H9 (cell line): ENCODE results near the gene CTRB2. TPM values are rescaled to one million over a fixed set of nuclear protein-coding genes. Genes with fewer than 3 reads are reported as not detected.

ENCODE experiments used
- DNase-seq: peaks from one replicate; pipeline ENCODE4 v3.0.0-alpha.2; 2017
- H2AFZ ChIP-seq: one replicate; pipeline ENCODE4 v1.6.1; 2013; ENCODE audit warnings: mild to moderate bottlenecking, low read length, control low read depth, moderate library complexity
- H2AK5ac ChIP-seq: 2 replicates; pipeline ENCODE4 v1.6.1; 2013; ENCODE audit warnings: low read length, control low read depth, mixed read lengths; ENCODE audit not compliant: insufficient read length
- H2BK120ac ChIP-seq: one replicate; pipeline ENCODE4 v1.6.1; 2013; ENCODE audit warnings: low read depth, mild to moderate bottlenecking, low read length, control low read depth, inconsistent platforms; ENCODE audit not compliant: poor library complexity, severe bottlenecking
- H2BK12ac ChIP-seq: 2 replicates; pipeline ENCODE4 v1.6.1; 2013; ENCODE audit warnings: low read length, control low read depth, mixed read lengths, low read depth; ENCODE audit not compliant: insufficient read length
- H2BK15ac ChIP-seq: 2 replicates; pipeline ENCODE4 v1.6.1; 2013; ENCODE audit warnings: low read depth, low read length, control low read depth
- H2BK20ac ChIP-seq: one replicate; pipeline ENCODE4 v1.6.1; 2013; ENCODE audit warnings: low read depth, mild to moderate bottlenecking, low read length, control low read depth, inconsistent platforms; ENCODE audit not compliant: poor library complexity, severe bottlenecking
- H2BK5ac ChIP-seq: 2 replicates; pipeline ENCODE4 v1.6.1; 2013; ENCODE audit warnings: low read length, control low read depth, mixed read lengths; ENCODE audit not compliant: insufficient read length
- H3K14ac ChIP-seq: 2 replicates; pipeline ENCODE4 v1.6.1; 2013; ENCODE audit warnings: low read length, control low read depth; ENCODE audit not compliant: insufficient read depth
- H3K18ac ChIP-seq: 2 replicates; pipeline ENCODE4 v1.6.1; 2013; ENCODE audit warnings: low read depth, mild to moderate bottlenecking, mixed read lengths, low read length, control low read depth; ENCODE audit not compliant: insufficient read length
- H3K23ac ChIP-seq: 2 replicates; pipeline ENCODE4 v1.6.1; 2013; ENCODE audit warnings: low read length, control low read depth, mixed read lengths, low read depth; ENCODE audit not compliant: insufficient read length
- H3K23me2 ChIP-seq: 2 replicates; pipeline ENCODE4 v1.6.1; 2013; ENCODE audit warnings: low read depth, mild to moderate bottlenecking, mixed read lengths, low read length, control low read depth; ENCODE audit not compliant: insufficient read length, poor library complexity, severe bottlenecking
- H3K27ac ChIP-seq: 2 replicates; pipeline ENCODE4 v1.5.1; 2013; ENCODE audit warnings: low read length, control low read depth, mixed read lengths, low read depth; ENCODE audit not compliant: insufficient read length
- H3K27me3 ChIP-seq: 2 replicates; pipeline ENCODE4 v1.6.1; 2013; ENCODE audit warnings: low read length, control low read depth, inconsistent platforms; ENCODE audit not compliant: insufficient read depth
- H3K4ac ChIP-seq: 2 replicates; pipeline ENCODE4 v1.6.1; 2013; ENCODE audit warnings: low read depth, mild to moderate bottlenecking, control low read depth, inconsistent platforms, low read length, moderate library complexity
- H3K4me1 ChIP-seq: 2 replicates; pipeline ENCODE4 v1.6.1; 2013; ENCODE audit warnings: low read length, control low read depth, inconsistent platforms; ENCODE audit not compliant: insufficient read depth
- H3K4me2 ChIP-seq: 2 replicates; pipeline ENCODE4 v1.6.1; 2013; ENCODE audit warnings: low read length, control low read depth, mixed read lengths; ENCODE audit not compliant: insufficient read length, insufficient read depth
- H3K56ac ChIP-seq: 2 replicates; pipeline ENCODE4 v1.6.1; 2013; ENCODE audit warnings: low read depth, mild to moderate bottlenecking, mixed read lengths, low read length, control low read depth; ENCODE audit not compliant: insufficient read length
- H3K79me1 ChIP-seq: 2 replicates; pipeline ENCODE4 v1.6.1; 2013; ENCODE audit warnings: low read depth, mild to moderate bottlenecking, moderate library complexity, low read length, control low read depth, inconsistent platforms; ENCODE audit not compliant: insufficient read depth, poor library complexity, severe bottlenecking
- H3K79me2 ChIP-seq: 2 replicates; pipeline ENCODE4 v1.6.1; 2013; ENCODE audit warnings: low read length, control low read depth, inconsistent platforms; ENCODE audit not compliant: insufficient read depth
- H3K9ac ChIP-seq: 2 replicates; pipeline ENCODE4 v1.6.1; 2013; ENCODE audit warnings: low read length, control low read depth, mixed read lengths; ENCODE audit not compliant: insufficient read length; ENCODE audit errors: extremely low read depth
- H3K9me3 ChIP-seq: one replicate; pipeline ENCODE4 v1.6.1; 2013; ENCODE audit warnings: low read depth, low read length, inconsistent platforms; ENCODE audit not compliant: control insufficient read depth
- H3T11ph ChIP-seq: one replicate; pipeline ENCODE4 v1.6.1; 2013; ENCODE audit warnings: mild to moderate bottlenecking, low read length, control low read depth, inconsistent platforms
- H4K20me1 ChIP-seq: one replicate; pipeline ENCODE4 v1.6.1; 2013; ENCODE audit not compliant: control insufficient read depth, insufficient read length, insufficient read depth
- H4K5ac ChIP-seq: 2 replicates; pipeline ENCODE4 v1.6.1; 2013; ENCODE audit warnings: low read depth, mild to moderate bottlenecking, mixed read lengths, low read length, control low read depth; ENCODE audit not compliant: insufficient read length
- H4K8ac ChIP-seq: replicated peaks from 2 replicates; pipeline ENCODE4 v1.6.1; 2013; ENCODE audit warnings: low read length, control low read depth, mixed read lengths, low read depth; ENCODE audit not compliant: insufficient read length
- H4K91ac ChIP-seq: 2 replicates; pipeline ENCODE4 v1.6.1; 2013; ENCODE audit warnings: low read depth, mild to moderate bottlenecking, moderate library complexity, mixed read lengths, low read length, control low read depth; ENCODE audit not compliant: insufficient read length
- H3K27ac Mint-ChIP-seq, 3 experiments: 2 replicates in 2 of 3; 3 replicates in 1 of 3; pipeline ENCODE4 v1.8.0; 2020 to 2021; ENCODE audit warnings: mixed read lengths in 3 of 3, mild to moderate bottlenecking in 1 of 3, moderate library complexity in 1 of 3
- H3K27me3 Mint-ChIP-seq: 2 replicates; pipeline ENCODE4 v1.8.0; 2021; ENCODE audit warnings: low read depth, mild to moderate bottlenecking, moderate library complexity, mixed read lengths
- H3K36me3 Mint-ChIP-seq, 3 experiments: 2 replicates in 2 of 3; 3 replicates in 1 of 3; pipeline ENCODE4 v1.8.0; 2020 to 2021; ENCODE audit warnings: low read depth in 3 of 3, mixed read lengths in 3 of 3; ENCODE audit not compliant: insufficient read depth in 1 of 3
- H3K4me1 Mint-ChIP-seq, 2 experiments: 2 replicates each; pipeline ENCODE4 v1.8.0; 2020; ENCODE audit warnings: mixed read lengths in 2 of 2
- H3K4me3 Mint-ChIP-seq, 2 experiments: 2 replicates in 1 of 2; 3 replicates in 1 of 2; pipeline ENCODE4 v1.8.0; 2020 to 2021; ENCODE audit warnings: mild to moderate bottlenecking in 2 of 2, mixed read lengths in 2 of 2, moderate library complexity in 1 of 2
- H3K9me3 Mint-ChIP-seq, 2 experiments: 2 replicates in 1 of 2; 3 replicates in 1 of 2; pipeline ENCODE4 v1.8.0; 2020; ENCODE audit warnings: mild to moderate bottlenecking in 2 of 2, mixed read lengths in 2 of 2, moderate library complexity in 1 of 2
- CTCF ChIP-seq: fragments of 200-600 bp; sonication (generic); conservative IDR thresholded peaks from 3 replicates; pipeline ENCODE4 v1.8.0; 2021; ENCODE audit warnings: antibody characterized with exemption, mild to moderate bottlenecking
- WGBS: extraction: QIAGEN DNeasy Blood & Tissue Kit; methylation state at CpG from one replicate; pipeline ENCODE4 v1.1.7; 2013; ENCODE audit warnings: missing lambda C conversion rate, low lambda C conversion rate, mixed read lengths; ENCODE audit not compliant: insufficient read length; ENCODE audit errors: extremely low coverage; 5-methylcytosine and 5-hydroxymethylcytosine counted together
- total RNA-seq: library from RNA; stranded (reverse); gene quantifications from 2 replicates; pipeline ENCODE4 v1.2.1, GENCODE V29; 2021

CTRB2 gene
- total RNA-seq, 1 experiment from 2014 or later = not detected

- Histone ChIP-seq H2BK5ac (no peak overlapping the region), H4K8ac (no peak overlapping the region), H3K27ac (no peak overlapping the region), H4K20me1 (no peaks in the 10 kb centered on the region), H2AK5ac (no peak overlapping the region), H3K56ac (no peak overlapping the region), H3K4me1 (no peaks in the 10 kb centered on the region), H3K4ac (no peak overlapping the region), H3K9me3 (peaks cover 10% of the 10 kb centered on the region), H2BK15ac (no peak overlapping the region), H2BK12ac (no peak overlapping the region), H2BK20ac (no peak overlapping the region), H3K27me3 (no peaks in the 10 kb centered on the region), H2BK120ac (no peak overlapping the region), H3K9ac (no peak overlapping the region), H4K5ac (no peak overlapping the region), H3K23ac (no peak overlapping the region), H3T11ph (no peak overlapping the region), H3K14ac (no peak overlapping the region), H3K18ac (no peak overlapping the region), H2AFZ (no peak overlapping the region), H3K23me2 (no peaks in the 10 kb centered on the region), H3K79me2 (no peaks in the 10 kb centered on the region), H3K79me1 (no peaks in the 10 kb centered on the region), H3K4me2 (no peak overlapping the region), H4K91ac (no peak overlapping the region)
- Mint-ChIP-seq H3K4me1 (no peaks in the 10 kb centered on the region), H3K4me3 (no peak overlapping the region), H3K9me3 (peaks cover 25 to 28% of the 10 kb centered on the region in 2 experiments), H3K27me3 (peaks cover 2% of the 10 kb centered on the region; the same call in 1 of the 2 replicates), H3K27ac (no peak overlapping the region), H3K36me3 (peaks cover 12 to 22% (median 21%) of the 10 kb centered on the region in 3 experiments; a peak in 6 of 7 replicates)
- DNase-seq = no peak
- no CpG with 5 or more reads among the region's 6 CpGs for WGBS
- TF ChIP-seq CTCF = no peak
Observed at GRCh38 chr16:75179208-75179607, 27.8 kb downstream of the CTRB2 start.
